ENCODE measurements around the gene USP34. TPM values are rescaled to one million over a fixed set of nuclear protein-coding genes. Genes with fewer than 3 reads are reported as not detected.
A peak's percentile ranks its signal among the peaks of the same experiment; 100 is the strongest.
"Not testable (repeated sequence)": the region's sequence is repeated elsewhere in the genome, so short reads cannot be mapped to it uniquely, and the experiment has no call there.

USP34 gene
- total RNA-seq, 1 donor: 154 TPM

DNA sequence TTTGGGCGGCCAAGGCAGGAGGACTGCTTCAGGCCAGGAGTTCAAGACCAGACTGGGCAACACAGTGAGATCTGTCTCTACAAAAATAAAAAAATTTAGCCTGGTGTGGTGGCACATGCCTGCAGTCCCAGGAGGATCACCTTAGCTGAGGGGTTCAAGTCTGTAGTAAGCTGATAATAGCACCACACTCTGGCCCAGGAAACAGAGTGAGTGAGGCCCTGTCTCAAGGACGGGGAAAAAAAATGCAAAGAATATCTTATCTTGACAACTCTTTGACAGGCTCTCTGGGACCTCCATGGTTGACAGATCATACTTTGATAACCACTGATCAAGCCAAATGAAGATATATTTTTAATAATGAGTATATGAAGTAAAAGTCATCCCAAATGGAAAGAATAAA is 22.7 kb downstream of the USP34 start:
- H3K4me3 ChIP-seq (ENCODE audit: low read depth, low read length): no peak overlapping the region
- TF ChIP-seq CTCF (IDR thresholded peaks at IDR 0.05; ENCODE audit: insufficient read depth, low read depth, low read length): no peak
- DNase-seq (ENCODE audit: low read depth): no peak

- DNase-seq (ENCODE audit: low read depth); H3K4me3 ChIP-seq (ENCODE audit: low read depth, low read length): not testable (repeated sequence)
These were observed 23.9 kb downstream of the USP34 start for GRCh38 chr2:61446971-61447370.

- no peak for DNase-seq (ENCODE audit: low read depth)
- TF ChIP-seq CTCF (IDR thresholded peaks at IDR 0.05; ENCODE audit: insufficient read depth, low read depth, low read length): no peak
- H3K4me3 ChIP-seq (ENCODE audit: low read depth, low read length): no peak overlapping the region
These were observed 27.4 kb downstream of the USP34 start for GRCh38 chr2:61443342-61444041.

DNA sequence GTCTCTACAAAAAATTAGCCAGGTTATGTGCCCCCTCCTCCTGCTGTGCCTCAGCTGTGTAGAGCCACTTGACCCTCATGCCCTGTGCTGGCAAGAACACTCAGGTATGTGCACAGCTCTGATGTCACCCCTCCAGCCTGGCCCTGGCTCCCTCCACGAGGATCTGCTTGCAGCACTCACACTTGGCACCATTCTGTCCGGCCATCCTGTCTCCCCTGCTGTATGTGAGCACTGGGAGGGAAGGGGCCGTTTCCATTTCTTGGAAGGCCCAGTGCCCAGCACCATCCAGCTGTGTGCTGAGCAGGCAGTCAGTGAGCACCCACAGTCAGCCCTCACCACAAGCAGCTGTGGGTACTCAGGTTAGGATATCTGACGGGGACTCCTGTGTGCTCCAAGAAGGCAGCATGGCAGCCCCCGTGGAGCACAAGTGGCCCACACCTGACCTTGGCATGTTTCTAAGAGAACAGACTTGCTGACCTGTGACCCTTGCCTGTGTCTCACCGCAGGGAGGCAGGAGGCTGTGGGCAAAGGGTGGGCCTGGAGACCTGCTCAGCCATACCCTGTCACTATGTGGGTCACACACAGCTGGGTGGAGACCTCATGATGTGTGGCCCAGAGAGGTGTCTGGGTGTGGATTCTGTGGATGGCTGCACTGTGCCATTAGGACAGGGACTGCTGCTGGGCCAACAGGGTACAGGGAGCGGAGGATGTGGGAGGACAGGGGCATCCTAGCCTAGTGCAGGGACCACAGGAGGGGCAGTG is 31.5 kb downstream of the USP34 start:
- no peak for TF ChIP-seq CTCF (IDR thresholded peaks at IDR 0.05; ENCODE audit: insufficient read depth, low read depth, low read length)
- DNase-seq (ENCODE audit: low read depth): no peak
- H3K4me3 ChIP-seq (ENCODE audit: low read depth, low read length): no peak overlapping the region

DNA sequence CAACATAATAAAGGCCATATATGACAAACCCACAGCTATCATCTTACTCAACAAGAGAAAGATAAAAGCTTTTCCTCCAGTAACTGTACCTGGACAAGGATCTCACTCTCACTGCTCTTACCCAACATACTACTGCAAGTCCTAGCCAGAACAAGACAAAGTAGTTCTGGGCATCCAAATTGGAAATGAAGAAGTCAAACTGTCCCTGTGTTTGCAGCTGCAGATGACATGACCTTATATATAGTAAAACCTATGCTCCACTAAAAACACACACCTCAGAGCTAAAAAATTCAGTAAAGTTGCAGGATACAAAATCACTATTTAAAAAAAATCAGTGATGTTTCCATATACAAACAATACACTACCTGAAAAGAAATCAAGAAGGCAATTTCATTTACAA is 32.2 kb downstream of the USP34 start:
- no peak for TF ChIP-seq CTCF (IDR thresholded peaks at IDR 0.05; ENCODE audit: insufficient read depth, low read depth, low read length)
- DNase-seq (ENCODE audit: low read depth): no peak
- H3K4me3 ChIP-seq (ENCODE audit: low read depth, low read length): no peak overlapping the region

DNA sequence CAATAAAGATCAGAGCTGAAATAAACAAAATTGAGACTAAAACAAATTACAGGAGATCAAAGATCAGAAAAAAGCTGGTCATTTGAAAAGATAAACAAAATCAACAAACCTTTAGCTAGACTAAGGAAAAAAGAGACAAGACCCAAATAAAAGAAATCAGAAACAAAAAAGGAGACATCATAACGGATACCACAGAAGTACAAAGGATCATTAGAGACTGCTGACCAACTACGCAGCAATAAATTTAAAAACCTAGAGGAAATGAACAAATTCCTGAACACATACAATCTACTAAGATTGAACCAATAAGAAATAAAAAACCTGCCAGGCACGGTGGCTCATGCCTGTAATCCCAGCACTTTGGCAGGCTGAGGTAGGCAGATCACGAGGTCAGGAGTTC is 33.7 kb downstream of the USP34 start:
- no peak for TF ChIP-seq CTCF (IDR thresholded peaks at IDR 0.05; ENCODE audit: insufficient read depth, low read depth, low read length)
- no peak for DNase-seq (ENCODE audit: low read depth)
- no peak overlapping the region for H3K4me3 ChIP-seq (ENCODE audit: low read depth, low read length)

DNA sequence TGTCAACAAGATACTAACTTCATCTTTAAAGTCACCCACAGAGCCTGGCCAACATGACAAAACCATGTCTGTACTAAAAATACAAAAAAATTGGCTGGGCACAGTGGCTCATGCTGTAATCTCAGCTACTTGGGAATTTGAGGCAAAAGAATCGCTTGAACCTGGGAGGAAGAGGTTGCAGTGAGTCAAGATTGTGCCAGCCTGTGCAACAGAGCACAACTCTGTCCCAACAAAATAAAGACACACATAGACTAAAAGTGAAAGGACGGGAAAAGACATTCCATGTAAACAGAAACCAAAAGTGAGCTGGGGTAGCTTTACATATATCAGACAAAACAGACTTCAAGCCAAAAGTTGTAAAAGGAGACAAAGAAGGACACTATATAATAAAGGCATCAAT is 34.8 kb downstream of the USP34 start:
- DNase-seq (ENCODE audit: low read depth): peak; percentile 66
- TF ChIP-seq CTCF (IDR thresholded peaks at IDR 0.05; ENCODE audit: insufficient read depth, low read depth, low read length): no peak
- no peak overlapping the region for H3K4me3 ChIP-seq (ENCODE audit: low read depth, low read length)
